HG03066 (cell line): ENCODE results near the gene SCAI.
A peak's percentile ranks its signal among the peaks of the same experiment; 100 is the strongest.
"Not testable (repeated sequence)": the region's sequence is repeated elsewhere in the genome, so short reads cannot be mapped to it uniquely, and the experiment has no call there.

Experiments
- ATAC-seq: cut with Tn5 transposase; IDR thresholded peaks from one replicate; pipeline ENCODE4 v1.9.1; 2021; ENCODE audit warnings: low read depth; ENCODE audit not compliant: unreplicated experiment

The SCAI gene

DNA sequence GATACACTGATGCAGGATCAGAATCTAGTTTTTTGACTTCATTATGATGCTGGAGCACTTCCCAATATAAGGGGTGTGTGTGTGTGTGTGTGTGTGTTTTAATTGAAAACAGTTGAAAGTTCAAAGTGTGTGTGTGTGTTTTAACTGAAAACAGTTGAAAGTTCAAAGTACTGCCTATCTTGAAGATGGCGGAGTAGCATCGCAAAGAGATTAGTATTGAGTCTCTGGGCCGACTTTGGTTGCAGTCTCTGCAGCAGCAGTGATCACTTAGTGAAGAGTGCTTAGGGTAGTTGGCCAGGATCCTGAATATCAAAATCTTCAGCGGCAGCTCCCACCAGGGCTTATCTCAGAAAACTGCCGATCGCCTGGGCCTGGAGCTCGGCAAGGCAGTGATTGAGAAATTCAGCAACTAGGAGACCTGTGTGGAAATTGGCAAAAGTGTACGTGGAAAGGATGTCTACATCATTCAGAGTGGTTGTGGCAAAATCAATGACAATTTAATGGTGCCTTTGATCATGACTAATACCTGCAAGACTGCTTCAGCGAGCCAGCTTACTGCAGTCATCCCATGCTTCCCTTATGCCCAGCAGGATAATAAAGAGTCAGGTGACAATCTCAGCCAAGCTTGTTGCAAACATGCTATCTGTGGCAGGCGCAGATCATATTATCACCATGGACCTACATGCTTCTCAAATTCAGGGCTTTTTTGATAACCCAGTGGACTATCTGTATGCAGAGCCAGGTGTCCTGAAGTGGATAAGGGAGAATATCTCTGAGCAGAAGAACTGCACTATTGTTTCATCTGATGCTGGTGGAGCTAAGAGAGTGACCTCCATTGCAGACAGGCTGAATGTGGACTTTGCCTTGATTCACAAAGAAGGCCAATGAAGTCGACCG, 7.3 kb upstream of the SCAI start:
- ATAC-seq = no peak

DNA sequence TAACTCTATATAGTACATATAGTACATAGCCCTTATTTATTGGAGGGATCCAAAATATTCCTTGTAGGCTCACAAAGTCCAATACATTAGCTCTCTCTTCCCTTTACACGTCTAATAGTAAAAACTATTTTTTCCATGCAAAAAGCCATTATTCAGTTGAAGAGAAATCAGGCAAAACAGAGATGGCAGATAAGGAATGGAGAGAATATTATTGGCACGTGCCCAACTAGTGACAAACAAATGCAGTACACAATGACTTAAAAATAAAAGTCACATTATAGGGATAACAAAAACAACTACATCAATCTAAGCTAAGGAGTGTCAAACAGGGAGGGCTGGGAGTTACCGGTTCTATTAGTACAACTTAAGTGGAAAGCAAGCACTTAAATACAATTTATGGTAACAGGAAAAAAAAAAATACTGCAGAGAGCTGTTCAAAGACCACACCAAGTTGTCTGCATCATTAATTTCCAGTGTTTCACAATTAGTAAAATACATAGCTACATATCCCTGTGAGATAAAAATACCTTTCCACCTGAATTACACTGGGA, 4.1 kb upstream of the SCAI start:
- no peak for ATAC-seq

DNA sequence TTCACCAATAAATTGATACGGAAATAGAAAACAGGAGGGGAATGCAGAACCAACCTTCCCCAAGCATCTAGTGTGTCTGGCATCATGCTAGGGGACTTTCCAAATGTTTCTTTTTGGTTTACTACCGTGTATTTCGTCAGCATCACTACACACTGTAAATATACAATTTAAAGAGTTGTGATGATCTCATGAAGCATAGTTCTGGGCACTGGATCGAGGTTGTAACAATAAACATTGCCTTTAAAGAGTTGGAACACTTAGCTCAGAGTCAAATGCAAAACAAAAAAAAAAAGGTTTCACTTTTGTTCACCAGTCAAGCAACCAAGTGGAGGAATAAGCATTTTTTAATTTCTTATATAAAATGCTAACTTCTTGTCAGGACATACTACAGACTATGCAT, 2.9 kb upstream of the SCAI start:
- no peak for ATAC-seq

DNA sequence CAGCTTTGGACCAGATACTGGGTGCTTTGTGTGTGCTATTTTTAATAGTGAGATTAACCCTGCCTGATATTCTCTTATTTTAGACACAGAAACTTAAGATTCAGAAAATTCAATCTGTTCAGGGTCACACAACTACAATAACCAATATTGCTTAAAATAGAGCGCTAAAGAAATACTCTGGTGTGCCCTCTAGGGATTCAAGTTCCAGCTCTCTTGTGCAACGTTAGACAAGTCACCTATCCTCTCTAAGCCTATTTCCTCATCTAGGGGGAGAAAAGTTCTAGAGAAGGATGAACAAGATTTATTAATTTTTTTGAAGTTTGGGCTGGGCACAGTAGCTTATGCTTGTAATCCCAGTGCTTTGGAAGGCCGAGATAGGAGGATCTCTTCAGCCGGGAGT, 2.1 kb upstream of the SCAI start:
- ATAC-seq = no peak

DNA sequence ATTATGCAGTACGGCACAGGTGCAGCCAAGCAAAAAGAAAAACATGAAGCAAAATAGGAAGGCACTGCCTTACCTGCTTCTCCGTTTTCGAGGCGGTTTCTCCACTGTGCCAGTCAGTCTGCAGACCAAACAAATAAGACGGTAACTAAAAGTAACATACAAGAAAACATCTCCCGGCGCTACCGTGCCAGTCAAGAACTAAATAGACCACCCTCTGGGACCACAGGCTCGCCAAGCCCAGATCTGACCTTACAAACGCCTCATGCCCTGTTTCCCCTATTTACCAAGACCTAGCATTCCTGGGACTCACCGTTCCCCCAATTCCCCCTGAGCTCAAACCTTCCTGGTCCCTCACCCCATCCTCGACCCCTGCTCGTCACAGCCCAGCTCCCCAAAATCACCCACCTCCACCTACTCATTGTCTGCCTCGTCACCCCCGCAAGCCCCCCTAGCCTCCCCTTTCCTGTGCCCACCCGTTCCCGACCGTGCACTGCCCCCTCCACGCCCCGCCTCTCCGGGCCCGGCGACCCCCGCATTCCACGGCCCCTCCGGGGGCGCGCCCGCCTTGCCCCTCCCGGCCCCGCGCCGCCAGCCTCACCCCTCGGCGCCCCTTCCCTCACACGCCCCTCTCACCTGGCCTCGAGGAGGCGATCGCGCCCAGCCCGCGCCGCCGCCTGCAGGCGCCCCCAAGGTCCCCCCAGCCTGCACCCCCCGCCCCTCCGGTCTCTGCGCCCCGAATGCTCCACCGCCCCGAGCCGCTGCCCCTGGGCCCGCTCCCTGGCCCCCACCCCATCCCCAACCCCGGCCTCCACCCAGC, 560 bp downstream of the SCAI start:
- ATAC-seq = peak; percentile 10

DNA sequence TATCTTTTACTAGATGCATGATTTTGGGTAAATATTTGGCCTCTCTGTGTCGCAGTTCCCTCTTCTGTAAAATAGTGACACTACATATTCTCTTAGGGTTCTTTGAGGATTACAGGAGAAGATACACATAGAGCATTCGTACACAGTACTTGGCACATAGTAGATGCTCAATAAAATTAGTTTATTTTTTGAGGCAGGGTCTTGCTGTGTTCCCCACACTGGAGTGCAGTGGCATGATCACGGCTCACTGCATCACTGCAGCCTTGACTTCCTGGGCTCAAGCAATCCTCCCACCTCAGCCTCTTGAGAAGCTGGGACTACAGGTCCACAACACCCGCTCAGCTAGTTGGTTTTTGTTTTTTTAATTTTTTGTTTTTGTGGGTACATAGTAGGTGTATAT, 1.6 kb downstream of the SCAI start:
- ATAC-seq = no peak

DNA sequence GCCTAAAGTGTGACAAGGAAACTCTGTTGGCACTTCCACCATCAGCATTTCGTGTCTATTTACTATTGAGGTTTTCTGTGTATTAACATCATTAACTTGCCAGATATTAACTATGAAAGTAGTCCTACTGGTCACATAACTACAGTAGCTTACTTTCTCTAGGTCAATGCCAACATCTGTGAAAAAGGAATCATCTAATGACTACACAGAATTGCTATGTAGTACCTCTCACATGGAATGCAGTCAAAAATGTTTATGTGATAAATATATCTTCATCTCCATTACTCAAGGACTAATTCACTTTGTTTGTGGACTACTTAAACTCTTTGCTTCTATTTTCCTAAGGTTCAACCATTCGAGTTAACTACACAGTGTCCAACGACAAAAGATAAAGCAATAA, 2.1 kb downstream of the SCAI start:
- no peak for ATAC-seq

DNA sequence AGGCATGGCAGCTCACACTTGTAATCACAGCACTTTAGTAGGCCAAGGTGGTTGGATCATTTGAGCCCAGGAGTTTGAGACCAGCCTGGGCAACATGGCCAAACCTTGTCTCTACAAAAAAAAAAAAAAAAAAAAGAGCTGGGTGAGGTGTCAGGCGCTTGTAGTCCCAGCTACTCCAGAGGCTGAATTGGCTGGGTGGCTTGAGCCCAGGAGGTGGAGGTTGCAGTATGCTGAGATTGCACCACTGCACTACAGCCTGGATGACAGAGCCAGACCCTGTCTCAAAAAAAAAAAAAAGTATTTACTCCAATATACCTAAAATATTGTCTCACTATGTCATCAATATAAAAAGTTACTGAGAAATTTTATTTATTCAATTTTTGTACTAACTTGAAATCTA, 2.8 kb downstream of the SCAI start:
- no peak for ATAC-seq

DNA sequence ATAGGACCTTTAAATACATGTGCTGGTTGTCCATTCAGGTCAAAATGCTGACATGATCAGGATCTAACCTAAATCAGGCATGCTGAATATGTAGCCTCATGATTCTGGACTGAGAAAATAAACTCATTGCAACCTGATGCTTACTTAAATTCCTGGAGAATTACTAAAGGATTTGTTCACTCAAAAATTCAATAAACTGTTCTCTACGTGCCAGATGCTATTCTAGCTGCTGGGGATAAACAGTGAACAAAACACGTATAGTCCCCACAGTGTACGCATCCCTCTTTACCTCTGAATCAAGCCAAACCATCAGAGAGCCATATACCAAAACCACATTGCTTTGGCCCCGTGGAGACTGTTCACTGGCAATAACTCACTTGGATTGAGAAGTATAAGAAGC, 6.1 kb downstream of the SCAI start:
- ATAC-seq = no peak

DNA sequence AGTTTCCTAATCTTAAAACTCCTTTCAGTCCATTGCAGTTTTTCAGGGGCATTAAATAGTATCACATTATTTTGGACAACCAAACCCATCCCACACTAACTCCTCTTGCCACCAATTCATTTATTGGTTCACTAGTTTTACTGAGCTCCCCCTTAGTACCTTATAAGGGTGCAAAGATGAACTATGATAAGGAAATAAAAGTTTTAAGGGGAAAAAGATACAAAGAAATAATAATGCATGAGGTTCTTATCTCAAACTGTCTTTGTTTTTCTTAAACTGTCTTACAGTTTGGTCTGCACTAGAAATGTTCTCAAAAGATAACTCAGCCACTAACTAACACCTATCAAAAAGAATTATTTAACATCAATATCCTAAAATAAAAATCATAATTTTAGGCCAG, 8.4 kb downstream of the SCAI start:
- ATAC-seq = no peak

DNA sequence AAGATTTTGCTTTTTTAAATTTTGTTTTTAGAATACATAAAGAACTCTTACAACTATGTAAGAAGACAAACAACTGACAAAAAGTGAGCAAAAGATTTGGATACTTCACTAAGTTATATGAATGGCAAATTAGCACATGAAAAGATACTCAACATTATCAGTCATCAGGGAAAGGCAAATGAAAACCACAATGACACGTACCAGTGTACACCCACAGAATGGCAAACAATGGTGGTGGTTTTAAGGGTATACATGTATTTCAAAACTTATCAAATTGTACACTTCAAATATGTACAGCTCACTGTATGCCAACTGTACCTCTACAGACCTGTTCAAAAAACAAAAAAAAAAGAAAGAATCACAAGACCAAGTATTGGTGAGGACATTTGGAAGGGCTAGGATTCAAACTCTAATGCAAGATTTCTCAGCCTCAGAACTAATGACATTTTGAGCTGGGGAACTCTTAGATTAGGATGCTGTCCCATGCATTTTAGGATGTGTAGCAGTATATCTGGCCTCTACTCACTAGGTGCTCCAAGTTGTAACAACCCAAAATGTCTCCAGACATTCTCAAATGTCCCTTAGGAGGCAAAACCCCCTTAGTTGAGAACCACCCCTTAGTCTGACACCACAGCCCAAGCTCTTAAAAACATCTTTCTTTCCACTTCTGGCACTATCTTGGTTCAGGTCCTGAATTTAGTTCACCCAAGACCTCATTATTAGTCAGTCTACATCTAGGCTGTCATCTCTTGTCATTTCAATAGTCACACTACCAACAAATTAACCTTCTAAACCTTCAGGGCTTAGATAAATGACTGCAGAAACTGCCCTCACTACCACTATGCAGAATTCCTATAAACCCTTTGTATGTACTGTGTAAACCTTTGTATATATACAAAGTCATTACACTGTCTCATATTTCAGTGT, 9.7 kb downstream of the SCAI start:
- ATAC-seq = no peak

DNA sequence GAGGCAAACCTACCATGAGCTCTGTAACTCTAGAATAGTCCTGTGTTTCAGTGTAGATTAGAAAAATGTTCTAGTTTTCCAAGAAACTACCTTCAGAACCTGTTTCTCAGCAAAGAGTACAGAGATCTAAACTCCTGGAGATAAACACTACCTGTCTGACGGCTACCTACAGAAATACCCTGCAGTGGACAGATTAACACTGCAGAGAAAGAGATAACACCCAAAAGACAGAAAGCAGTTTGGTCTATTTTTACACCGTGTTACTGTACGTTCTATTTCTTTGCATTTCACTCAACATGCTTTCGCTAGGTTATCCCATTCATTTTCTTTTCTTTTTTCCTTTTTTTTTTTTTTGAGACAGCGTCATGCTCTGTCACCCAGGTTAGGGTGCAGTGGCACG, 11.6 kb downstream of the SCAI start:
- no peak for ATAC-seq

DNA sequence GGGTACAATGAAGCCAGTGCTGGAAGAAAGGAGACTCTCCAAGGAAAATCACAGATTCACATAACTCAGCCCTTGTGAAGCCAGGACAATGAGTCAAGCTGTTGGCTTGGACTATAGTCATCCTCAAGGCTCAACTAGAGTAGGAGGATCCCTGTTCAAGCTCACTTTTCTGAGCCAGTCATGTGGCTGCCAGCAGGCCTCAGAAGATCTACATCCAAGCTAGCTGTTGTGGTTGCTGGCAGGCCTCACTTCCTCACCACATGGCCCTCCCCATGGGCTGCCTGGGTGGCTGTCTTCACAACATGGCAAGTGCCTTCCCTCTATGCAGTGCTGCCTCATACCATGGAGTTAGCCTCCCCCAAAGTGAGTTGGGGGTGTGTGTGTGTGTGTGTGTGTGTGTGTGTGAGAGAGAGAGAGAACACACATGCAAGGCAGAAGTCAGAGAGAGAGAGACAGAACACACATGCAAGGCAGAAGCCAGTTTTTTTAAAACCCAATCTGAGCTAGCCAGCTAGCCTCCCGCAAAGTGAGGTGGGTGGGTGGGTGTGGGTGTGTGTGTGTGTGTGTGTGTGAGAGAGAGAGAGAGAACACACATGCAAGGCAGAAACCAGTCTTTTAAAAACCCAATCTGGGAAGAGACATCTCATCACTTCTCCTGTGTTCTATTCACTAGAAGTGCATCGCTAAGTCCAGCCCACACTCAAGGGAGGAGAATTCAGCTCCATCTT, 17.1 kb downstream of the SCAI start:
- ATAC-seq = peak; percentile 93

DNA sequence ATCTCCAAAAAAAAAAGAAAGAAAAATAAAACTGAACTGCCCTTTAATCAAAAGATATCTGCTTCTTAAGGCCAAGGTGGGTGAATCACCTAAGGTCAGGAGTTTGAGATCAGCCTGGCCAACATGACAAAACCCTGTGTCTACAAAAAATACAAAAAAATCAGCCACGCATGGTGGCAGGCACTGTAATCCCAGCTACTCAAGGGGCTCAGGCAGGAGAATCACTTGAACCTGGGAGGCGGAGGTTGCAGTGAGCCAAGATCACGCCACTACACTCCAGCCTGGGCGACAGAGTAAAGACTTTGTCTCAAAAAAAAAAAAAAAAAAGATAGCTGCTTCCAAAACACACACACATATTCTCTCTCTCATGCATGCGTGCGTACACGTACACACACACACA, 17.8 kb downstream of the SCAI start:
- no peak for ATAC-seq

DNA sequence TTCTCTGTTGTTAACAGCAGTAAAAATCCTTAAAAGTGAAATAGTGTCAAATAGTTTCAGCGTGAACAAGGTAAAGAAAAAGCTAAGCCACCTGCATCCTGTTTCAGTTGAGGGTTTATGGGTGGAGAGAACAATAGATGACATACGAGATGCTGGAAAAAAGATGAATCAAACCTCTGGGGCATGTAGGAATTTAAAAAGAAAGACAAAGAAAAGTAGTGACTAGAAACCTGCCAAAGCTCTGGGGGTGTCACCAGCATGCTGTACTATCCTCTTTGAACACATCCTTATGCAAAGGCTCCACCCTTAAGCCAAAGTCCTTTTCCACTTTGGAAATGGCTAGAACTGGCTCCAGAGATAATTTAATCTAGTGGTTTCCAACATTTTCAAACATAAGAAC, 22.2 kb downstream of the SCAI start:
- ATAC-seq = no peak

DNA sequence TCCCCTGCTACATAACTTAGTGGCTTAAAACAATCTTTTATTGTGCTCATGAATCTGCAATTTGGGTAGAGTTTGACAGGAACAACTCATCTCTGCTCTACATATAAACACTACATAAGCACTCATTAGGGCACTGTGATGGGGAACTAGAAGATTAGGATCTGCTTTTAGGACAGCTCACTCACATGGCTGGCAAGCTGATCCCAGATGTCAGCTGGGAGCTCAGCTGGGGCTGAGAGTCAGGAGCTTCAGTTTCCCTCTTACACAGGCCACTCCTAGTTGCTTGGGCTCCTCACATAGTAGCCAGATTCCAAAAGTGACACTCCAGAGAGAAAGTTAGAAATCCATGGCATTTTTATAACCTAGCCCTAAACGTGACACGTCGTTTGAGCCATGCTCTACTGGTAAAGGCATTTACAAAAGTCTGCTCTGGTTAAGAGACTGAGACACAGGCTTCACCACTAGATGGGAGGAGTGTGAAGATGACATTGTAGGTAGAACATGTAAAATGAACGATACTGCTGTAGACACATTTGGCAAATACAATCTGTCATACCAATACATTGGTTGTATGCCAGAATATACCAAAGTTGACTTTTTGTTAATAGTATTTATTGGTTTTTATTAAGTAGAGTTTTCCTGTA, 23.6 kb downstream of the SCAI start:
- ATAC-seq = no peak

DNA sequence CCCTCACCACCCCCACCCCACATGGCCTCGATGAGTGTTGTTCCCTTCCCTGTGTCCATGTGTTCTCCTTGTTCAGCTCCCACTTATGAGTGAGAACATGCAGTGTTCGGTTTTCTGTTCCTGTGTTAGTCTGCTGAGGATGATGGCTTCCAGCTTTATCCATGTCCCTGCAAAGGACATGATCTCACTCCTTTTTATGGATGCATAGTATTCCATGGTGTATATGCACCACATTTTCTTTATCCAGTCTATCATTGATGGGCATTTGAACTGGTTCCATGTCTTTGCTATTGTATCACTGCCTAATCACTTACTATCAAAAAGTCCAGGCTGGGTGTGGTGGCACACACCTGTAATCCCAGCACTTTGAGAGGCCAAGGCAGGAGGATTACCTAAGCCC, 24.6 kb downstream of the SCAI start:
- ATAC-seq = not testable (repeated sequence)

DNA sequence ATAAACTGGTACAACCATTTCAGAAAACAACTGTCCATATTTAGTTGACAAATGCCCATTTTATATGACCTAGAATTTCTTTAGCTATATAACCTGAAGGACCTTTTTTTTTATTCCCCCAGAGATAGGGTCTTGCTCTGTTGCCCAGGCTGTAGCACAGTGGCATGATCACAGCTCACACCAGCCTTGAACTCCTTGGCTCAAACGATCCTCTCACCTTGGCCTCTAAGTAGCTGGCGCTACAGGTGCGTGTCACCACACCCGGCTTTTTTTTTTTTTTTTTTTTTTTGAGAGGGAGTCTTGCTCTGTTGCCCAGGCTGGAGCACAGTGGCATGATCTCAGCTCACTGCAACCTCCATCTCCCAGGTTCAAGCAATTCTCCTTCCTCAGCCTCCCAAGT, 28.8 kb downstream of the SCAI start:
- not testable (repeated sequence) for ATAC-seq

DNA sequence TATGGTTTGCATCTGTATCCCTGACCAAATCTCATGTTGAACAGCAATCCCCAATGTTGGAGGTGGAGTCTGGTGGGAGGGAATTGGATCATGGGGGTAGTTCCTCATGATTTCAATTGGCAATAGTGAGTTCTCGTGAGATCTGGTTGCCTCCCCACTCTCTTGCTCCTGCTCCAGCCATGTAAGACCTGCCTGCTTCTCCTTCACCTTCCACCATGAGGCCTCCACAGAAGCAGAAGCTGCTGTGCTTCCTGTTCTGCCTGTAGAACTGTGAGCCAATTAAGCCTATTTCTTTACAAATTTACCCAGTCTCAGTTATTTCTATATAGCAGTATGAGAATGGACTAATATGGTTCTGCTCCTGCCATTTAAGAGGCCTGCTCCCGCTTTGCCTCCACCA, 32.9 kb downstream of the SCAI start:
- ATAC-seq = no peak
